Measurements from ENCODE around the gene SMS.

The SMS gene

GRCh38 chrX:21943460-21944135 lies 3.1 kb downstream of the SMS start:
- no peak for TF ChIP-seq FOXP2 (optimal IDR thresholded peaks at IDR 0.05; ENCODE audit: borderline replicate concordance, extremely low read depth, extremely low read length, insufficient read depth)
- TF ChIP-seq POLR2AphosphoS5 (IDR thresholded peaks at IDR 0.05; ENCODE audit: low read depth, low read length) = no peak
- no peak for TF ChIP-seq TAF1 (IDR thresholded peaks at IDR 0.05; ENCODE audit: borderline replicate concordance, insufficient read depth, low read length)
- no peak for TF ChIP-seq SIN3A (IDR thresholded peaks at IDR 0.05; ENCODE audit: borderline replicate concordance, insufficient read depth, low read length)
- TF ChIP-seq, protein P1, sequence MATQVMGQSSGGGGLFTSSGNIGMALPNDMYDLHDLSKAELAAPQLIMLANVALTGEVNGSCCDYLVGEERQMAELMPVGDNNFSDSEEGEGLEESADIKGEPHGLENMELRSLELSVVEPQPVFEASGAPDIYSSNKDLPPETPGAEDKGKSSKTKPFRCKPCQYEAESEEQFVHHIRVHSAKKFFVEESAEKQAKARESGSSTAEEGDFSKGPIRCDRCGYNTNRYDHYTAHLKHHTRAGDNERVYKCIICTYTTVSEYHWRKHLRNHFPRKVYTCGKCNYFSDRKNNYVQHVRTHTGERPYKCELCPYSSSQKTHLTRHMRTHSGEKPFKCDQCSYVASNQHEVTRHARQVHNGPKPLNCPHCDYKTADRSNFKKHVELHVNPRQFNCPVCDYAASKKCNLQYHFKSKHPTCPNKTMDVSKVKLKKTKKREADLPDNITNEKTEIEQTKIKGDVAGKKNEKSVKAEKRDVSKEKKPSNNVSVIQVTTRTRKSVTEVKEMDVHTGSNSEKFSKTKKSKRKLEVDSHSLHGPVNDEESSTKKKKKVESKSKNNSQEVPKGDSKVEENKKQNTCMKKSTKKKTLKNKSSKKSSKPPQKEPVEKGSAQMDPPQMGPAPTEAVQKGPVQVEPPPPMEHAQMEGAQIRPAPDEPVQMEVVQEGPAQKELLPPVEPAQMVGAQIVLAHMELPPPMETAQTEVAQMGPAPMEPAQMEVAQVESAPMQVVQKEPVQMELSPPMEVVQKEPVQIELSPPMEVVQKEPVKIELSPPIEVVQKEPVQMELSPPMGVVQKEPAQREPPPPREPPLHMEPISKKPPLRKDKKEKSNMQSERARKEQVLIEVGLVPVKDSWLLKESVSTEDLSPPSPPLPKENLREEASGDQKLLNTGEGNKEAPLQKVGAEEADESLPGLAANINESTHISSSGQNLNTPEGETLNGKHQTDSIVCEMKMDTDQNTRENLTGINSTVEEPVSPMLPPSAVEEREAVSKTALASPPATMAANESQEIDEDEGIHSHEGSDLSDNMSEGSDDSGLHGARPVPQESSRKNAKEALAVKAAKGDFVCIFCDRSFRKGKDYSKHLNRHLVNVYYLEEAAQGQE (IDR thresholded peaks at IDR 0.05; ENCODE audit: insufficient read depth in 1 of 2, low read depth in 2 of 2, low read length in 2 of 2) = no peak

GRCh38 chrX:21944136-21944615 lies 3.7 kb downstream of the SMS start:
- TF ChIP-seq, protein P1 (IDR thresholded peaks at IDR 0.05; ENCODE audit: insufficient read depth in 1 of 2, low read depth in 2 of 2, low read length in 2 of 2) = no peak
- no peak for TF ChIP-seq SIN3A (IDR thresholded peaks at IDR 0.05; ENCODE audit: borderline replicate concordance, insufficient read depth, low read length)
- no peak for TF ChIP-seq TAF1 (IDR thresholded peaks at IDR 0.05; ENCODE audit: borderline replicate concordance, insufficient read depth, low read length)
- no peak for TF ChIP-seq POLR2AphosphoS5 (IDR thresholded peaks at IDR 0.05; ENCODE audit: low read depth, low read length)
- no peak for TF ChIP-seq FOXP2 (optimal IDR thresholded peaks at IDR 0.05; ENCODE audit: borderline replicate concordance, extremely low read depth, extremely low read length, insufficient read depth)

GRCh38 chrX:21946925-21947641 lies 6.6 kb downstream of the SMS start:
- TF ChIP-seq POLR2AphosphoS5 (IDR thresholded peaks at IDR 0.05; ENCODE audit: low read depth, low read length) = no peak
- no peak for TF ChIP-seq SIN3A (IDR thresholded peaks at IDR 0.05; ENCODE audit: borderline replicate concordance, insufficient read depth, low read length)
- TF ChIP-seq, protein P1 (IDR thresholded peaks at IDR 0.05; ENCODE audit: insufficient read depth in 1 of 2, low read depth in 2 of 2, low read length in 2 of 2) = no peak
- no peak for TF ChIP-seq TAF1 (IDR thresholded peaks at IDR 0.05; ENCODE audit: borderline replicate concordance, insufficient read depth, low read length)
- TF ChIP-seq FOXP2 (optimal IDR thresholded peaks at IDR 0.05; ENCODE audit: borderline replicate concordance, extremely low read depth, extremely low read length, insufficient read depth) = no peak

GRCh38 chrX:21947671-21948070 lies 7.2 kb downstream of the SMS start:
- TF ChIP-seq POLR2AphosphoS5 (IDR thresholded peaks at IDR 0.05; ENCODE audit: low read depth, low read length) = no peak
- TF ChIP-seq, protein P1 (IDR thresholded peaks at IDR 0.05; ENCODE audit: insufficient read depth in 1 of 2, low read depth in 2 of 2, low read length in 2 of 2) = no peak
